ENCODE data around the gene RADIL. TPM values are rescaled to one million over a fixed set of nuclear protein-coding genes. Genes with fewer than 3 reads are reported as not detected.

The RADIL gene
- total RNA-seq, 1 donor: 0.27 TPM

DNA sequence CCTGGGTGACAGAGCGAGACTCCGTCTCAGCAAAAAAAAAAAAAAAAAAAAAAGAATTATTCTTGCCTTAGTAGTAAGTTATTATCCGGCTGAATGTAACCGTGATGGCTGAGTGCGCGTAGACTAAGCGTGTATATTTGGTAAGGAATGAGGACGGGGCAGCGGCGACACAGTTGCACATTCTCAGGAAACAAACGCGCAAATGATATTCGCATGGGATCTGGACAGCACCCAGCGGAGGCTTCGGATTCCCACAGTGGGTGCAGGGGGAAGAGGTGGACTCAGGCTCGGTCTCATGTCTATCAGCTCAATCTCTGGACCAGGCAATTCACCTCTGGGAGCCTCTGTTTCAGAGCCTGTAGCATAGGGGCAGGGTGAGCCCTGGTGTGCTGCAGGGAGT lies 50.8 kb downstream of the RADIL start:
- DNase-seq (ENCODE audit: low read depth in 2 of 3, low spot score in 2 of 3): no peak

DNA sequence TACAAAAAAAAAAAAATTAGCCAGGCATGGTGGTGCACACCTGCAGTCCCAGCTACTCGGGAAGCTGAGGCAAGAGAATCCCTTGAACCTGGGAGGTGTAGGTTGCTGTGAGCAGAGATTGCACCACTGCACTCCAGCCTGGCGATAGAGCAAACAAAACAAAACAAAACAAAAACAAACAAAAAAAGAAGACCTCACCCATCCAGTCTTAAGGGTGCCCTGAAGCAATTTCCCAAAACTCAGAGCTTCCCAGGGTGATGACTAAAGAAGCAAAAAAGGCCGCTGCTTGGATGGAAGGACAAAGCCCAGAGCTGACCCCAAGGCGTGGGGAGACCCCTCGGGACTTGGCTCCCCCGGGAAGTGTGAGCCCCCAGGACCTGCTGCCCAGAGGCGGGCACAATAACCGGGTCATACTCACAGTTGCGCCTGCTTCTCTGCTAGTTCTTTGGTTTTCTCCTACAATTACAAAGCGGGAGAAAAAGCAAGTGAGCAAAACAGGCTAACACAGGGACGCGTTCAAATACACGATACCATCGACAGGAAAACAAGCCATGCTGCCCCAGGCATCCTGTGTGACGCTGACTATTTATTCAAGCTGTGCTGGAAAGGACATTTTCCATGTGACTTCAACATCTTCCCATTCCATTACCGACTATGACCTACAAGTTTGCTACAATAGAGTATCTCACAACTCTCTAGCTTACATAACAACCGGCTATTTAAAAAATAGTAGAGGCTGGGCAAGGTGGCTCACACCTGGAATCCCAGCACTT lies 51.6 kb downstream of the RADIL start:
- DNase-seq (ENCODE audit: low read depth in 2 of 3, low spot score in 2 of 3): no peak

DNA sequence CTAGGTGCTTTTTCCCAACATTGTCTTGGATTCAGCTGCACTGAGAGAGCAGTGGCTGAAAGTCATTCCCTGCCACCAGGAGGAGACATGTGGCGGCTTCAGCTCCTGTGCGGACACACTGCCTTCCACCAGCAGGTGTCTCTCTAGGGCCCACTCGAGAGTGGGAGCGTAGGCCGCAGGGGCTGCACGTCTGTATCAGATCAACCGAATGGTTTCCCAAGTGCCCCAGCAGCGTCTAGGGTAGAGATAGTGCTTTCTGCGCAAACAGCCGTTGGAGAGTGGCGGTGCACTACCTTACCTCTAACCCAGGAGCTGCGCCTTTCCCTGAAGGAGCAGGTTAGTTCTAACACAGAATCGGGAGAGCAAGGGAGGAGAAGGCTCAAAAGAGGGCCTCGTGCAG lies 53.3 kb downstream of the RADIL start:
- peak in 2 of 3 donors; percentile 82 to 90 for DNase-seq (ENCODE audit: low read depth in 2 of 3, low spot score in 2 of 3)

- DNase-seq (ENCODE audit: low read depth in 2 of 3, low spot score in 2 of 3): no peak
Measured at GRCh38 chr7:4828720-4829383, 54.7 kb downstream of the RADIL start.

DNA sequence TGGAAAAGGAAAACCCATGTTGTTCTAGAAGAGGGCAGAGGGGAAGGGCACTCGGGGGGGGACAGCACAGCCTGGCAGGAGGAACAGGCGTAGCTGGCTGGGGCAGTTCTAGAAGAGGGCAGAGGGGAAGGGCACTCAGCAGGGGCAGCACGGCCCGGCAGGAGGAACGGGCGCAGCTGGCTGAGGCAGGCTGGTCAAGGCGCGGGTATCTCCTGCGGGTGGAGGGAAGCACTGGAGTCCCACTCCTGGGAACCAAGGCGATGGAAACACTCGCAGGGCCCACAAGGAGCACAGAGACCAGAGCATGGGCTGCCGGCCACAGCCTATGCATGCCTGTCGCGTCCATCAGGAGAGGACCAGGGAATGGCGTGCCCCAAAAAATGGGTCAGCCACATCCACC lies 58.4 kb downstream of the RADIL start:
- DNase-seq (ENCODE audit: low read depth in 2 of 3, low spot score in 2 of 3): no peak

- no peak for DNase-seq (ENCODE audit: low read depth in 2 of 3, low spot score in 2 of 3)
Measured at GRCh38 chr7:4824120-4824775, 59.3 kb downstream of the RADIL start.

DNA sequence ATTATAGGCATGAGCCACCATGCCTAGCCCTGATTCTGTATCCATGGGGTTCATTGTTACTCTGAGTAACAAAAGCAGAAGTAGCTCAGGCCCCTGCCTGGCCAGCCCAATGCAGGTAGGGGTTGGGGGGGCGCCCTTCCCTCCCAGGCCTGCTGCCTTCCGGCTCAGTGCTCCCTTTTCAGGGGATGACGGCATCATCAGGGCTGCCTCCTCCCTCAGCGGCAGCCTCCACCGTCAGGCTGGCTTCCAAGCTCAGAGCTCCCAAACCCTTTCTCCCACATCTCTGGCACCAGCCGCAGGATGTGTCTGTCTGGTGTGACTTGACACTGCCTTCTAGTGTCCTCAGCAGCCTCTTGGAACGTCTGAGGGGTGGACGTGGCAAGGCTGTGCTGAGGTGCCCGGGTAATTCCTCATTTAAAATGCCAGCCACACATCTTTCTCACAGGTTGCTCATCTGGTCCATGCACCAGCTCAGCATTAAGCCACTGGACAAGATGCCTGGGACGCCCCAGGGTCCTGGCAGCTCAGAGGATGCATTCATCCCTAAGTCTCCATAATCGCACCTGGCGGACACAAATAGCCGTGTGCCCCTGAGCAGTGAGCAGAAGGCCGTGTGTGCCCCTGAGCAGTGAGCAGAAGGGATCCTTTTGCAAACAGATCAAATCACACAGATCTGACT lies 59.9 kb downstream of the RADIL start:
- peak in 2 of 3 donors; percentile 59 to 76 for DNase-seq (ENCODE audit: low read depth in 2 of 3, low spot score in 2 of 3)

GRCh38 chr7:4822677-4823076 lies 60.8 kb downstream of the RADIL start:
- DNase-seq (ENCODE audit: low read depth in 2 of 3, low spot score in 2 of 3): no peak

DNA sequence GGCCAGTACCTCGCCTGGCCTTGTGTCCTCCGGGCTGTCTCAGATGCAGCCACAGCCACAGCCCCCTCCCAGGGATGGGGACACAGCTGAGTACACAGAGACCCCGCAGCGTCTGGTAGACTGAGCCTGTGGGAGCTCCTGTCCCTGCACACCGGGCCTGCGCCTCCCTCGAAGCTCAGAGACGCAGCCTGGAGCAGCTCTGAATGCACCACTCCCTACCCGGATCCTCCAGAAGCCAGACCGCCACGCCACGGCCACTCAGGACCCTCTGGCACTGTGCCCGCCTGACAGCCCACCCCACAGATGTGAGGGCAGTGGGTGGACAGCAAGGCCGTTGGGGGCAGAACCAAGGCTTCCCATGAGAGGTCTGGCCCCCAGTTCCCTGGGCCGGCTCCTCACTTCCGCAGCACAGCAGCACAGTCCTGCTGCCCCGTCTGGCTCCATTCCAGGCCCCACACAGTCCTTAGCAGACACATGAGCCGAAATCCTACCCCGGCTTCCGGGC lies 62.5 kb downstream of the RADIL start:
- no peak for DNase-seq (ENCODE audit: low read depth in 2 of 3, low spot score in 2 of 3)

DNA sequence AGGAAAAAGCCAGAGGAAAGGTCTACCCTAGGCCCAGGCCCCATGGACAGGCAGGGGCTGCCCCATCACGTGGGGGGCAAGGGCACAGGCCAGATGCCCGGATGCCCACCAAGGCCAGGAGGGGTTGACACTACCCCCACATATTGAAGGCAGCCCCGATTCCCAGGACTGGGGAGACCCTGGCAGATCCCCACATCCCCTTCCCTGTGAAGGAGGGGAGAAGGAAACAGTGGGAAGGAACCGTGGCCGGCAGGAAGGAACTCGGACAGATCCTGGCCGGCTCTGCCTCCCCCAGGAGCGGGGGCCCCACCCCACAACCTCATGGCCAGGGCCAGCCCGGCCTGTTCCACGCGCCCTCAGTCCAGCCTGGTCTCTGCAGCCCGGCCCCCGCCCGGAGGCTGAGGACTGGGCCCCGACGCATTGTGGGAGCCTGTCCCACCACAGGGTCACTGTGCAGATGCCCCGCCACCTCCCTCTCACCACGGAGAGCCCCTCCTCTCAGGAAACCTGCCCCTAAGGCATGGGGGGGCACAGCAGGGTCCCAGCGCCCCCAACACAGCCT lies 63.0 kb downstream of the RADIL start:
- no peak for DNase-seq (ENCODE audit: low read depth in 2 of 3, low spot score in 2 of 3)

DNA sequence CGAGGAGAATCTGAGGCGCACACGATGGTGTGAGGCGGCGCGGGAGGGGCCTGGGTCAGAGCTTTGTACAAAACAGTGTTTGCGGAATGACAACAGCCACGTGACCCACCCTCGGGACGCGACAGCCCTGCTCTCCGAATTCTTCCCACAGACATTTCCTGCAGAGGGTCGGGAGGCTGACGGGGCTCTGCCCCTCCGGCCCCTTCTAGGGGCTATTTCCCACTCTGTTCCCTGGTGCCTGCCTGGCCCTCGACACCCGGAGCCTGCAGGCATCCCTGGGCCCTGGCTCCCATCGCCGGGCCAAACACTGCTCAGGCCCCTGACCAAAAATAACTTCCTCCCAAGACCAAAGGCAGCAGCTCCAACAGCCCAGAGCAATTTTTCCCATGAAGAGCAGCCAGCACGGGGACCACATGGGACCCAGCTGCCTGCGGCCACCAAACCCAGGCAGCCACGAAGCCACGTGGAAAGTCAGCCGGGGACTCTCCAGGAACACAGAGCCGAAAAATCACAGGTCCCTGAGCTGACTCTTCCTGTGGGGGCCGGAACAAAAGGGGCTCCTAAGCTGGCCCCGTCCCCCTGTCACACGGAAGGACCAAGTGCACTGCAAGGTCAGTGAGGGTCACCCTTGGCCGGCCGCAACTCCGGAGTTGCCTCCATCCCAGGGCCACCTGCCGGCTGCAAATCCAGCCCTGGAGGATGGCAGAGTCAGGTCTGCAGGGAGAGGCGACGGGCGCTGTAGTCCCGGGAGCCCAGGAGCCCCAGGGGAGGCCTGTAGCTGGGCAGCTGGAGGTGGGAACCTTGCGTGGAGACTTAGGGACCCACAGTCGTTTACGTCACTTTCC lies 63.7 kb downstream of the RADIL start:
- DNase-seq (ENCODE audit: low read depth in 2 of 3, low spot score in 2 of 3): no peak

DNA sequence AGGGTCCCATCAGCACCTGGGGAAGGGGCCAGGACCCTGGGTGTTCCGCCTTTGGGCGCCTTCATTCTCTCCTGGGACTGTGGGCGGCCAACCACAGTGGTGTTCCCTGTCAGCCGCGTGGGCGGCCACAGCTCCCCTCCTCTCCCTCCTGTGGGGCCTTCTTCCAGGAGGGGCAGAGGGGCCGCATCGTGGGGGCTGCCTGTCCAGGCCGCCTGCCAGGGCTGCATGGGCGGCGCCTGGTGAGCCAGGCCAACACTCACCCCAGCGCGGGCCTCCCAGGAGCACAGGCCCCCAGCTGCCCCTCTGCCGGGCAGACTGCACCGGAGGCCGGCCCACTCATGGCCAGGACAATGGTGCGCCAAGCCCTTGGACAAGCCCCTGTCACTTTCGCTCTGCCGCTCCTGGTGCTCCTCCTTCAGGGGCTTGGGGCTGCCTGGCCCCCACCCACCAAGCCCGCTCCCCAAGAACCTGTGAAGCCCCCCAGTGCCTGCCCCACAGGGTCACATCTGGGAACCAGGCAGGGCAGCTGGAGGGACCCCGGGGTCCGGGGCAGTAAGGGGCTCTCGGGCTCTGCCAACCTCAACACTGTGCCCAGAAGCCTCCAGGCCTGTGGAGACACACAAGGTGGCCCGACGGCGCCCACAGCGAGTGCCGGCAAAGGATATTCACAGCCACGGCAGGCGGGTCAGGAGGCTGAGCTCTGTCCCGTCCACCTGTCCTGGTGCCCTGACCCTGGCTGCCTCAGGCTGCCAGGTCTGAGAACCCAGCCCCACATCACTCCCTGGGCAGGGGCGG lies 65.3 kb downstream of the RADIL start:
- DNase-seq (ENCODE audit: low read depth in 2 of 3, low spot score in 2 of 3): no peak

DNA sequence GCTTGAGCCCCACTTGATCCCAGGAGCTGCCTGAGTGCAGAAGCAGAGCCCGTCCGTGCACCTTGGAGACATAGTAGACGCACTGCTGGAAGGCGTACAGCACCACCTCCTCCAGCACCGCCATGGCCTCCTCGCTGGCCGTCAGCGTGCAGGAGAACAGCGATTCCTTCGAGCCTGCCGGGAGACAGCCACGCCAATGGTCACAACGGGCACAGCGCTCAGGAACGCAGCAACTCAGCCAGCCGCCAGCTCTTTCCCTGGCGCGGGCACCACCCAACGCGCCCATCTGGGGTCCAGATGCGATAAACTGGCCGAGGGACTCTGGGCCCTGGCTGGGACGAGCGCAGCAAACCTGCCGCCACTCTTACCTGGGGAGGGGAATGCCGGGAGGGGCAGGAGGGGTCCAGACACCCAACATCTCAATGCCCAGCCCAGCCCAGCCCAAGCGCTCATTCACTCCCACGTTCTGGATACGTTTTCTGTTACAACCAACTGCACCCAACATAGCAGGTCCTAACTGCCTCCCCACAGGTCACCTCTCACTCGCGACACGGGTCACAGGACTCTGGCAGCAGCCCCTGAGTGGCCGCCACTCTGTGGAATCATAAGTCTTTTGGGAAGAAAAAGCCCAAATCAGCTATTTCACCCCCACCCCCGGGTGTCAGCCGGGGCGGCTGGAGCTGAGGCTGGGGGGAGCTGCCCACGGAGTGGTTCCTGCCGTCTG lies 66.2 kb downstream of the RADIL start:
- no peak for DNase-seq (ENCODE audit: low read depth in 2 of 3, low spot score in 2 of 3)

- DNase-seq (ENCODE audit: low read depth in 2 of 3, low spot score in 2 of 3): no peak
Measured at GRCh38 chr7:4816419-4817080, 67.0 kb downstream of the RADIL start.

- DNase-seq (ENCODE audit: low read depth in 2 of 3, low spot score in 2 of 3): no peak
Measured at GRCh38 chr7:4815609-4816418, 67.7 kb downstream of the RADIL start.

DNA sequence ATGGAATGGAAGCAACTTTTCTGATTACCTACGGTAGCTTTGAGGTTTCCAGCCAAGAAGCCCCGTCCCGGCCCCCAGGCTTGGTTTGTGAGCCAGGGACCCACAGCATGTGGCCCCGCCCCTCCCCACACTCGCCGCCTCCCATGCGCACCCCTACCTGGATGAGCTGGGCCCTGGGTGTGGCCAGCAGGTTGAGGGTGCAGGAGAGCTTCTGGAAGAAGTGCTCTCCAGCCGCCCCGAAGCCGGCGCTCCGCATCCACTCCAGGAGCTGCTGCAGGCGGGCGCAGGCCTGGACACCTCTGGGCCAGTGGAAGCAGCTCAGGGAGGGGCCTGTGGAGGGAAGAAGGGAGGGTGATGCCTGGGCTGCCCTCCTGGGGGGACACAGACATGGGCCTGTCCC lies 68.4 kb downstream of the RADIL start:
- no peak for DNase-seq (ENCODE audit: low read depth in 2 of 3, low spot score in 2 of 3)

- DNase-seq (ENCODE audit: low read depth in 2 of 3, low spot score in 2 of 3): peak in 2 of 3 donors; percentile 46 to 62
Measured at GRCh38 chr7:4814433-4814832, 69.1 kb downstream of the RADIL start.
